ENCODE data around the gene MPIG6B. TPM values are rescaled to one million over a fixed set of nuclear protein-coding genes. Genes with fewer than 3 reads are reported as not detected.

Gene MPIG6B
- polyA plus RNA-seq, 3 donors: 0.09 to 0.75 (median 0.68) TPM

DNA sequence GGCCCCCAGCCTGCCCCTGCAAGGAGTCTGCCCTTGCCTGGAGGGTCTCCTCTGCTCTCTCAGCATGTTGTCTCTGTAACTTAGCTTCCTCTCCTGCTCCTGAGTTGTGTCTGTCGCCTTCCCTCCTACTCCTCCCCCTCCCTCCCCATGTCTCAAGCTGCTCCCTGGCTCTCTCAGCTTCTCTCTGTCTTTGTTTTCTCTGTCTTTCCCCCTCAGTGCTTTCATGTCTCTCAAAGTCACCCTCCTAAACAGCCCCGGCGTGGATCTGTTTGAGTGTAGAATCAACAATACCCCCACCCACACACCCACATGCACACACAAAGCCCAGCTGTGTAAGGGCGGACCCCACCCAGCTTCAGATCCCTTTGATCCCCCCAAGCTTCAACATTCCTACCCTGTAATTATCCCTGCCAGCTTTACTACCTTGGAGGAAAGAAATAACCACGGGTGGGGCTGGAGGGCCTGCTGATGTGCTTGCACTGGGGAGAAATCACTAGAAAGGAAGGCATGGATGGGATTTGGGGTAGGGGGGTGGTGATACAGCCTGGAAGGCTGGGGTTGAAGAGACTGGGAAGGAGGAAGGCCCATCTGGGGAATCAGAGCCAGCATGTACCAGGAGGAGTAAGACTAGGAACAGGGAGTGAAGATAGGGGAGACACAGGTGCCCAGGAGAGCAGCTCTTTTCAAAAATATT, 9.0 kb upstream of the MPIG6B start:
- Histone ChIP-seq H3K4me2 (replicated peaks; ENCODE audit: extremely low read depth, low read length, poor library complexity, severe bottlenecking) (no peak overlapping the region), H4K20me1 (ENCODE audit: insufficient read depth, low read length) (no peaks in the 10 kb centered on the region), H3K4me1 (ENCODE audit: control insufficient read depth in 1 of 2, insufficient read depth in 2 of 2, low read length in 2 of 2) (peaks cover 21 to 27% of the 10 kb centered on the region in 2 donors), H3K36me3 (replicated peaks in 1 of 2; ENCODE audit: control insufficient read depth in 1 of 2, insufficient read depth in 2 of 2, low read length in 2 of 2) (no peaks in the 10 kb centered on the region), H3K79me2 (ENCODE audit: insufficient read depth, low read length) (no peaks in the 10 kb centered on the region), H3K9me3 (replicated peaks in 1 of 2; ENCODE audit: control insufficient read depth in 1 of 2, insufficient read depth in 1 of 2, low read length in 2 of 2) (no peaks in the 10 kb centered on the region), H3K27ac (ENCODE audit: low read depth in 1 of 2, low read length in 2 of 2) (no peak overlapping the region), H3K9ac (ENCODE audit: insufficient read depth, low read length, poor library complexity, severe bottlenecking) (no peak overlapping the region), H3K4me3 (replicated peaks in 1 of 3; ENCODE audit: low read depth in 2 of 3, low read length in 3 of 3) (no peak overlapping the region), H2AFZ (ENCODE audit: insufficient read depth, low read depth, low read length, poor library complexity, severe bottlenecking) (no peak overlapping the region), H3K27me3 (ENCODE audit: control insufficient read depth in 2 of 2, insufficient read depth in 2 of 2, low read length in 2 of 2) (no peaks in the 10 kb centered on the region)
- intact Hi-C loops (cut with micrococcal nuclease): no loop called here
- TF ChIP-seq, protein P1, sequence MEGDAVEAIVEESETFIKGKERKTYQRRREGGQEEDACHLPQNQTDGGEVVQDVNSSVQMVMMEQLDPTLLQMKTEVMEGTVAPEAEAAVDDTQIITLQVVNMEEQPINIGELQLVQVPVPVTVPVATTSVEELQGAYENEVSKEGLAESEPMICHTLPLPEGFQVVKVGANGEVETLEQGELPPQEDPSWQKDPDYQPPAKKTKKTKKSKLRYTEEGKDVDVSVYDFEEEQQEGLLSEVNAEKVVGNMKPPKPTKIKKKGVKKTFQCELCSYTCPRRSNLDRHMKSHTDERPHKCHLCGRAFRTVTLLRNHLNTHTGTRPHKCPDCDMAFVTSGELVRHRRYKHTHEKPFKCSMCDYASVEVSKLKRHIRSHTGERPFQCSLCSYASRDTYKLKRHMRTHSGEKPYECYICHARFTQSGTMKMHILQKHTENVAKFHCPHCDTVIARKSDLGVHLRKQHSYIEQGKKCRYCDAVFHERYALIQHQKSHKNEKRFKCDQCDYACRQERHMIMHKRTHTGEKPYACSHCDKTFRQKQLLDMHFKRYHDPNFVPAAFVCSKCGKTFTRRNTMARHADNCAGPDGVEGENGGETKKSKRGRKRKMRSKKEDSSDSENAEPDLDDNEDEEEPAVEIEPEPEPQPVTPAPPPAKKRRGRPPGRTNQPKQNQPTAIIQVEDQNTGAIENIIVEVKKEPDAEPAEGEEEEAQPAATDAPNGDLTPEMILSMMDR (IDR thresholded peaks at IDR 0.05): no peak
- 73% methylated on average over 4 of the region's 5 CpGs for WGBS (ENCODE audit: insufficient coverage)
- DNase-seq: no peak
- Mint-ChIP-seq H3K4me1 (peaks cover 27% of the 10 kb centered on the region), H3K4me3 (no peak overlapping the region), H3K27me3 (ENCODE audit: low read depth in 3 of 3) (peaks cover 1 to 9% (median 4%) of the 10 kb centered on the region in 3 donors), H3K27ac (no peak overlapping the region), H3K9me3 (peaks cover 0 to 2% (median 0%) of the 10 kb centered on the region in 7 donors), H3K36me3 (no peaks in the 10 kb centered on the region)

DNA sequence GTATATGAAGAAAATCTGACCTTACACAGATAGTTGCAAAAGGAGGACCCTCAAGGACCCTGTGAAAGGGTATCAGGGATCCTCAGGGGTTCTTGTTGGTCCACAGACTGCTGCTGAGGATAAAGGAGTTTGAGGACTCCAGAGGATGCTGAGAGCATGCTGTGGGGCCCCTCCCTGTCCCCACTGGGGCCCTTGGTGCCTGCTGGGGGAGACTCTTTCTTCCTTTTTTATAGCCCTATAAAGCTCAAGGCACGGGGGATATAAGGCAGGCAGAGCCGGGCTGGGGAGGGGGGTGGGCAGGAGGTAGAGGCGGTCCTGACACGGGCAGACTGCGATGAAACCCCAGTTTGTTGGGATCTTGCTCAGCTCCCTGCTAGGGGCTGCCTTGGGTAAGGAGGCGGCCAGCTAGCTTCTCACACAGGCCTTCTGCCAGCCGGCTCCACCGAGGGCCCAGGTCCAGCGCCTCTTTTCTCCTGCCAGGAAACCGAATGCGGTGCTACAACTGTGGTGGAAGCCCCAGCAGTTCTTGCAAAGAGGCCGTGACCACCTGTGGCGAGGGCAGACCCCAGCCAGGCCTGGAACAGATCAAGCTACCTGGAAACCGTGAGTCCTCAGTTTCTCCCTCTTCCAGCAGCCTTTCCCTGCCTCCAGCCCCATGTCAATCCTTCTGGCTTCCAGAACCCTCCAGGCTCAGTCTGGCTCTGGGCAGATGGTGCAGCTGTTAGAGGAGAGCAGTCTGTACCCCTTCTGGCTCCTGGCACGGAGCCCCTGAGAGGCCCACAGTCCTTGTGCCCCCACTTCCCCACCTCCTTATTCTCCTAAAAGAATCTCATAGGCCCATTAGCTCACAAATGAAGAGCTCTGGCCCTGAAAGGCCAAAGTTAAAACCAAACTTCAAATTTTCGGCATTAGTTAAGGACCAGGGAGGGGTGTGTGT, 7.9 kb upstream of the MPIG6B start, which contains the start of gene LY6G6D:
TSS of gene LY6G6D (plus strand) at position 327 of the 937 bp plus-strand sequence. CDS start at position 335, 8 bp downstream.
- TF ChIP-seq, protein P1 (IDR thresholded peaks at IDR 0.05): no peak
- H3K27ac Mint-ChIP-seq: no peak within 1 kb of the TSS
- 87% methylated on average over 13 of the region's 16 CpGs for WGBS (ENCODE audit: insufficient coverage)

More for the DNA sequence above, 7.9 kb upstream of the MPIG6B start, which contains the start of gene LY6G6D:
- H3K9me3 ChIP-seq (replicated peaks in 1 of 2; ENCODE audit: control insufficient read depth in 1 of 2, insufficient read depth in 1 of 2, low read length in 2 of 2): no peaks in the 10 kb centered on the region
- H3K9ac ChIP-seq (ENCODE audit: insufficient read depth, low read length, poor library complexity, severe bottlenecking): no peak within 1 kb of the TSS
- H3K4me1 Mint-ChIP-seq: peaks cover 24% of the 10 kb centered on the region
- no peak within 1 kb of the TSS for H3K27ac ChIP-seq (ENCODE audit: low read depth in 1 of 2, low read length in 2 of 2)
- H3K27me3 Mint-ChIP-seq (ENCODE audit: low read depth in 3 of 3): peaks cover 1 to 8% (median 4%) of the 10 kb centered on the region in 3 donors
- peaks cover 0 to 2% (median 0%) of the 10 kb centered on the region in 7 donors for H3K9me3 Mint-ChIP-seq
- H2AFZ ChIP-seq (ENCODE audit: insufficient read depth, low read depth, low read length, poor library complexity, severe bottlenecking): no peak within 1 kb of the TSS
- H3K79me2 ChIP-seq (ENCODE audit: insufficient read depth, low read length): no peaks in the 10 kb centered on the region
- H3K4me3 Mint-ChIP-seq: no peak within 1 kb of the TSS
- H3K4me3 ChIP-seq (replicated peaks in 1 of 3; ENCODE audit: low read depth in 2 of 3, low read length in 3 of 3): no peak within 1 kb of the TSS
- peaks cover 20 to 23% of the 10 kb centered on the region in 2 donors for H3K4me1 ChIP-seq (ENCODE audit: control insufficient read depth in 1 of 2, insufficient read depth in 2 of 2, low read length in 2 of 2)
- DNase-seq: no peak
- intact Hi-C loops (cut with micrococcal nuclease): no loop called here
- H3K36me3 ChIP-seq (replicated peaks in 1 of 2; ENCODE audit: control insufficient read depth in 1 of 2, insufficient read depth in 2 of 2, low read length in 2 of 2): no peaks in the 10 kb centered on the region
- H3K27me3 ChIP-seq (ENCODE audit: control insufficient read depth in 2 of 2, insufficient read depth in 2 of 2, low read length in 2 of 2): no peaks in the 10 kb centered on the region
- no peaks in the 10 kb centered on the region for H4K20me1 ChIP-seq (ENCODE audit: insufficient read depth, low read length)
- H3K36me3 Mint-ChIP-seq: no peaks in the 10 kb centered on the region
- H3K4me2 ChIP-seq (replicated peaks; ENCODE audit: extremely low read depth, low read length, poor library complexity, severe bottlenecking): no peak within 1 kb of the TSS
